CD4-positive, alpha-beta T cell treated with Interleukin-4 for 4 hours (primary cell): Measurements from ENCODE around the gene NEK11.
"Not testable (repeated sequence)": the region's sequence is repeated elsewhere in the genome, so short reads cannot be mapped to it uniquely, and the experiment has no call there.

Source experiments
- DNase-seq: peaks from one replicate; pipeline ENCODE4 v3.0.0-alpha.2; 2020

Gene NEK11

DNA sequence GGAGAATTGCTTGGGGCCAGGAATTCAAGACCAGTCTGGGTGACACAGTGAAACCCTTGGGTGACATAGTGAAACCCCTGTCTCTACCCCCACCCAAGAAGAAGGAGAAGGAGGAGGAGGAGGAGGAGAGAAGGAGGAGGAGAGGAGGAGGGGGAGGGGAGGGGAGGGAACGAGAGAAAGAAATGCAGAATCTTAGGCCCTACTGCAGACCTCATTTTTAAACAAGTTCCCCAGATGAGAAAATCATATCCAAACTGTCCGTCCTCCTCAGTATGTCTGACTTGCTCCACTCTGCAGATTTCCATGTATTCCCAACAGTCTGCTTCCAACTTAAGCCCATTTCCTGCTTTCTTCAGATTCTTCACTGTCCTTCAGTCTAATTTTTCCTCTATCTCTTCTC lies 291.0 kb downstream of the NEK11 start:
- no peak for DNase-seq

GRCh38 chr3:131323014-131323413 lies 296.3 kb downstream of the NEK11 start:
- DNase-seq = no peak

DNA sequence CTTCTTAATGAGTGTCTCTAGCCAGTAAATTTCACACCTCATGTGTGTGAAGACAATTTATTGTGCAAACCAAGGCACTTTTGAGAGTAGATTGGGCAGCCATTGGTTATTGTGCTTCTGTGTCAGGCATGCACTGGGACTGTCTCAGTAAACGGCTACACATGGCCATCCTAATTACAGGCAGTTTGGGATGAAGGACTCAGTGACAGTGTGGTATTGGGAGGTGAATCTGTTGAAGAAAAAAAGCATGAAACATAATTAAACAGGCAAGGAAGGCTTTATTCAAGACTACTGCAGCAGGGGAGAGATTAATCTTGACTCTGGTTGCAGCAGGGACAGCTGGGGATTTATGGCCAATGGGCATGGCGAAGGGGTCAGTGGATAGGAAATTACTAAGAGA lies 297.1 kb downstream of the NEK11 start:
- DNase-seq = no peak

- DNase-seq = no peak
These were observed 298.2 kb downstream of the NEK11 start for GRCh38 chr3:131324923-131325322.

GRCh38 chr3:131326307-131326706 lies 299.6 kb downstream of the NEK11 start:
- DNase-seq = no peak

- no peak for DNase-seq
These were observed 302.0 kb downstream of the NEK11 start for GRCh38 chr3:131328721-131329120.

DNA sequence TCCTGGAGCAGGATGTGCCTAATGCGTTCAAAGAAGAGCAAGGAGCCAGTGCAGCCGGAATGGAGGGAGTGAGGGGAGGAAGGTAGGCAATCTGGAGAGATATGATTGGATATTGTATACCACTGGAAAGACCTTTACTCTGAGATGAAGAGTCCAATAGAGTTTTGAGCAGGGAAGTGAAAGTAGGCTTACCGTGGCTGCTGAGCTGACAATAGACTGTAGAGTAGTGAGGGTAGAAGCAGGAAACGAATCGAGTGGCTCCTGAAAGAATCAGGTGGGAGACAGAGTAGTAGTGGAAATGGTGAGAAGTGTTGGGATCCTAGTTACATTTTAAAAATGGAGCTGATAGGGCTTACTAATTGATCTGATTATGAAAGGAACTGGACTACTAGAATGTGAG lies 303.1 kb downstream of the NEK11 start:
- no peak for DNase-seq

- not testable (repeated sequence) for DNase-seq
These were observed 304.9 kb downstream of the NEK11 start for GRCh38 chr3:131331456-131332085.

GRCh38 chr3:131338948-131339640 lies 312.4 kb downstream of the NEK11 start:
- DNase-seq = no peak

DNA sequence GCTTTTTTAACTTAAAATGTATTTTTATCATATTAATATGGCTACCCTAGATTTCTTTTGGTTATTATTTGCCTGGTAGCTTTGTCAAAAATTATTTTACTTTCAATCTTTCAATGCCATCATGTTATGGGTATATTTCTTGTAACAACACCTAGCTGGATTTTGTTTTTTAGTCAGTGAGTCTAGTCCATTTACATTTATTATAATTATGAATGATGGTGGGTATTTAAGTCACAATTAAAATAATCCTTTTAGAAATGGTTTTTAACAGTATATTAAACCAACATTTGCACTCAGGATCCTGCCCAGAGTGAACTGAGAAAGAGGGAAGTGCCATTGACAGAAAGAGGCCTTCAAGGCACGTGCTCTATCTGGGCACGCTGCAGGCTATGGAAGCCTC lies 315.1 kb downstream of the NEK11 start:
- no peak for DNase-seq

DNA sequence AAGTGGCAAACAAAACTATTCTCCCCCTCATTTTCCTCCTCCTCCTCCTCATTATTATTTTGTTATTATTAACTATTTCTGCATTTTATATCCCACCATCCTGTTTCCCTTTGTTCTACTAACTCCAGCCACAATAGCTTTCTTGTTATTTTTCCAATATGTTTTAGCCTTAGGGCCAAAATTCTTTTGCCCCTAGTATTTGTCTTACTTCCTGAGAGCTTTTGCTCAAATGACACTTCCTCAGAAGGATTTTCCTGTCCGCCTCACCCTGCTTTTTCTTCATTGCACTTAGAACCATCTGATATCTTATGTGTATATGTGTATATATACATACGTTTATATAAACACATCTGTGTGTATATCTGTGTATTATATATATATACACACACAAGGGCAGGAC lies 322.2 kb downstream of the NEK11 start:
- no peak for DNase-seq

GRCh38 chr3:131349454-131349853 lies 322.8 kb downstream of the NEK11 start:
- no peak for DNase-seq

- DNase-seq = no peak
These were observed 323.3 kb downstream of the NEK11 start for GRCh38 chr3:131349946-131350347.

DNA sequence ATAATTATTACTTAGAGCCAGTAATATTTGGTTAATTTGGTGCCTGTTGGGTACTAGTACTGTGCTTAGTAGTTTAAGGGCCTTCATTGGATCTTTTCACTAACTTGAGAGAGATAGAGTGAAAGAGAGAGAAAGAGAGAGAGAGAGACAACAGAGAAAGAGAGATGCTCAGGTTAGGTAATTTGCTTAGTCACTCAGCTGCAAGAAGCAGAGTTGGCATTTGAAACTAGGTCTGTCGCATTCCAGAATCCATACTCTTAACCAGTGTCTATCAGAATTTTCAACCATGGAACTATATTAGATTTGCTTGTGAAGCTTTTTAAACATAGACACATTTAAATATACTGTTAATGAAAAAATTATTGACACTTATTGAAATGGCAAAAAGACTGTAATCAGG lies 323.8 kb downstream of the NEK11 start:
- DNase-seq = no peak

- no peak for DNase-seq
These were observed 326.6 kb downstream of the NEK11 start for GRCh38 chr3:131353016-131353877.

DNA sequence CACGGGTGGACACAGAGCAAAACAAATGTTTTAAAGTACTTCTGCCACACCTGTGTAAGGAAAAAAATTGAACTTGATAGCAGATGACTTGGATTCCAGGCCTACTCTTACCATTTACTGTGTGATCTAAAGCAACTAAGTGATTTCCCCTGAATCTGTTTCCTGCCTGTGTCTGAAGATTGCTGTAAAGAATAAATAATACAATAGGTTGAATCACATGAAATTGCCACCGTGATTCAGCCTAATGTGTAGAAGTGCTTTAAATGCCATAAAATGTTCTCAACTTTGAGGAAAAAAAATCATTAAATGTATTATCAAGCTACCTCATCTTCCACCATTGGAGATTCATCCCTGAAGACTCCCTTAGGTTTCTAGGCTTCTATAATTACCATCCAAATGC lies 327.3 kb downstream of the NEK11 start:
- no peak for DNase-seq

DNA sequence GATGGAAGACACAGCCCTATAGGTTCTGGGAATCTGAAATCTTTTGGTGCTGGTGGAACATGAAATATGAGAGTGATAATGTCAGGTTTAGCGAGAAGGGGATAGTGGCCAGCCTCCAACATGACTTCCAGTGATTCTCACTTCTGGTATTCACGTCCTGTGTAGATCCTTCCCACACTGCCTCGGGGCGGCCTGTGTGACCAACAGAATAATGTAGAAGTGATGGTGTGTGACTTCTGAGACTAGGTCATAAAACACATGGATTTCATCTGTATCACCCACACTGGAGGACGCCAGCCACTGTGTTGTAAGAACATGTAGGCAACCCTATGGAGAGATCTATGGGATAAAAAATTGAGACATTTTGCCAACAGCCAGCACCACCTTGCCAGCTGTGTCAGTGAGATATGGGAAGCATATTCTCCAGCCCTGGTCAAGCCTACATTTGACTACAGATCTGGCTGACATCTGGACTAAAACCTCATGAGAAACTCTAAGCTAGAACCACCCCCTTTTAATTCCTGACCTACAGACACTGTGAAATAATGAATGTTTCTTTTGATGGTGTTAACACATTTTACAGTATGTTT lies 329.4 kb downstream of the NEK11 start:
- no peak for DNase-seq

DNA sequence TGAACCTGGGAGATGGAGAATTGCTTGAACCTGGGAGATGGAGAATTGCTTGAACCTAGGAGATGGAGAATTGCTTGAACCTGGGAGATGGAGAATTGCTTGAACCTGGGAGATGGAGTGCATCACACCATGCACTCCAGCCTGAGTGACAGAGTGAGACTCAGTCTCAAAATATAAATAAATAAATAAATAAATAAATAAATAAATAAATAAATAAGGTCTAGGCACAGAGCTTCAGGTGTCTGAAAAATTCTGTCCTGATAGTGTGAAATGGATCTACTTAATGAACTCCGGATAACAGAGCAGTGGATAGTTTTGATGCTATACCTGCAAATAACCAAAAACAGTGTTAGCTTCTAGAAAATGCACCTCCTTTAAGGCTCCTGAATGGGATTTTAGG lies 330.6 kb downstream of the NEK11 start:
- DNase-seq = no peak

- no peak for DNase-seq
These were observed 333.6 kb downstream of the NEK11 start for GRCh38 chr3:131360191-131360755.

- DNase-seq = not testable (repeated sequence)
These were observed 334.4 kb downstream of the NEK11 start for GRCh38 chr3:131361066-131361463.

GRCh38 chr3:131361464-131362421 lies 335.1 kb downstream of the NEK11 start:
- peak; percentile 44 for DNase-seq

- no peak for DNase-seq
These were observed 336.6 kb downstream of the NEK11 start for GRCh38 chr3:131363275-131363674.
